SU-DHL-6 (cell line): ENCODE data around the gene MAST1.
A peak's percentile ranks its signal among the peaks of the same experiment; 100 is the strongest.

ENCODE experiments used
- H2AFZ ChIP-seq: fragments of 200-600 bp; sonication (generic); 2 replicates; pipeline ENCODE4 v1.6.1; 2014; ENCODE audit warnings: low read depth, mild to moderate bottlenecking, moderate library complexity, mixed read lengths, antibody characterized with exemption, low read length; ENCODE audit not compliant: severe bottlenecking
- H3F3A ChIP-seq: fragments of 200-600 bp; shearing (Covaris generic); 2 replicates; pipeline ENCODE4 v1.6.0; 2016; ENCODE audit warnings: antibody characterized with exemption, mild to moderate bottlenecking; ENCODE audit not compliant: insufficient read depth
- H3K27ac ChIP-seq: fragments of 200-600 bp; sonication (generic); 2 replicates; pipeline ENCODE4 v1.5.1; 2016; ENCODE audit warnings: low read depth, mild to moderate bottlenecking, low read length, moderate library complexity, mixed read lengths
- H3K27me3 ChIP-seq: fragments of 200-600 bp; sonication (generic), shearing (Covaris generic); 2 replicates; pipeline ENCODE4 v1.6.0; 2014; ENCODE audit warnings: mild to moderate bottlenecking, low read length
- H3K36me3 ChIP-seq: fragments of 200-600 bp; sonication (generic); 2 replicates; pipeline ENCODE4 v1.6.1; 2014; ENCODE audit warnings: mild to moderate bottlenecking, low read length, mixed read lengths
- H3K4me2 ChIP-seq: fragments of 300-600, 200-600 bp; shearing (Covaris generic), sonication (generic); 2 replicates; pipeline ENCODE4 v1.6.0; 2014; ENCODE audit warnings: low read length, low read depth, mild to moderate bottlenecking; ENCODE audit not compliant: poor library complexity, severe bottlenecking
- H3K4me3 ChIP-seq: fragments of 200-600 bp; sonication (generic); 2 replicates; pipeline ENCODE4 v1.5.1; 2014; ENCODE audit warnings: antibody characterized with exemption, low read length, mild to moderate bottlenecking, mixed read lengths; ENCODE audit not compliant: insufficient read depth, poor library complexity, severe bottlenecking
- H3K79me2 ChIP-seq: fragments of 200-600 bp; sonication (generic); 2 replicates; pipeline ENCODE4 v1.6.1; 2014; ENCODE audit warnings: mild to moderate bottlenecking, low read length, moderate library complexity; ENCODE audit not compliant: insufficient read depth
- H3K9ac ChIP-seq: fragments of 200-600 bp; sonication (generic); 2 replicates; pipeline ENCODE4 v1.7.0; 2014; ENCODE audit warnings: mild to moderate bottlenecking, low read length
- H3K9me2 ChIP-seq: fragments of 200-600 bp; sonication (generic); replicated peaks from 2 replicates; pipeline ENCODE4 v1.6.1; 2014; ENCODE audit warnings: low read length; ENCODE audit not compliant: insufficient read depth
- H3K9me3 ChIP-seq: fragments of 200-600 bp; sonication (generic); 2 replicates; pipeline ENCODE4 v1.6.1; 2014; ENCODE audit warnings: low read length, mixed read lengths; ENCODE audit not compliant: insufficient read depth
- H4K20me1 ChIP-seq: fragments of 200-600 bp; sonication (generic); 2 replicates; pipeline ENCODE4 v1.6.1; 2014; ENCODE audit warnings: low read depth, mild to moderate bottlenecking, antibody characterized with exemption, low read length, moderate library complexity, mixed read lengths
- EZH2phosphoT487 ChIP-seq: fragments of 200-600 bp; sonication (generic), shearing (Covaris generic); conservative IDR thresholded peaks from 2 replicates; pipeline ENCODE4 v1.6.1; 2018; ENCODE audit warnings: mild to moderate bottlenecking, antibody characterized with exemption, low read length, moderate library complexity, mixed read lengths
- TF ChIP-seq, protein P1 (sequence below): fragments of 200-600 bp; sonication (generic); IDR thresholded peaks from one replicate; pipeline ENCODE4 v1.5.1; 2017; ENCODE audit warnings: antibody characterized with exemption, mild to moderate bottlenecking, low read length, moderate library complexity; ENCODE audit not compliant: insufficient read depth, poor library complexity, severe bottlenecking

The MAST1 gene

DNA sequence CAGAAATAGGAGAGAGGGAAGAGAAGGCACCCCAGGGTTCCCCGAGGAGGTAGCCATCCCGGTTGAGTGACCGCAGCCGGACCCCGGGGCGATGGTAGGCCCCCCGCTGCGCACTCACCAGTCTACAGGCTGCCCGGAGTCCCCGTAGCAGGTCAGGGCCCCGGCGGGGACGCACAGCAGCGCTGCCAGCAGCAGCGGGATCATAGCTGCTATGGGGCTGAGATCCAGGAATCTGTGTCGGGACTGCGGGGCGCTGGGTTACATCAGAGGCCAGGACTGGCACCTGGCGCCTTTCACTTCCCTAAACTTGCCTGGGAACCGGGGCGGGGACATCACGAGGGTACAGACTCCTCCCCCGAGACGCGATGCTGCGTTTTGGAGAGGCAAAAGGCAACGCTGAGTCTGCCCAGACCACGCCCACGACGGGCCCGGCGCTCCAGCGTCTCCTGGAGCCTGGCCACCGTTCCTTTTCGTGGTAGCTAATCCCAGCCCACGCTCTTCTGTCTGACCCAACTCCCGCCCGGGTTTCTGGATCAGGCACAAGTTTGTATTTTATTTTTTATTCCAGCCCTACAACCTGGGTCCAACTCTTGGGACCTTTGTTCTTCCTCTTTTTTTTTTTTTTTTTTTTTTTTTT, 43.0 kb downstream of the MAST1 start, which contains the start of gene DNASE2:
Gene DNASE2 (minus strand): TSS at position 278 of the 637 bp plus-strand sequence. CDS start 74 bp downstream, at position 204.
- Histone ChIP-seq H3K4me3 (peak within 1 kb of the TSS; percentile 94), H3K9me2 (no peaks in the 10 kb centered on the region), H3K9me3 (peaks cover 13% of the 10 kb centered on the region; the same call in 1 of the 2 replicates), H3K27ac (peak within 1 kb of the TSS; percentile 71), H3K79me2 (peaks cover 6% of the 10 kb centered on the region; the same call in 1 of the 2 replicates), H3K9ac (peak within 1 kb of the TSS; percentile 90), H3K27me3 (no peaks in the 10 kb centered on the region), H4K20me1 (no peaks in the 10 kb centered on the region), H3K4me2 (peak within 1 kb of the TSS; percentile 65), H3F3A (peaks cover 6% of the 10 kb centered on the region; the same call in 1 of the 2 replicates), H2AFZ (peak within 1 kb of the TSS; percentile 90), H3K36me3 (no peaks in the 10 kb centered on the region)
- no peak for TF ChIP-seq EZH2phosphoT487
- TF ChIP-seq, protein P1, sequence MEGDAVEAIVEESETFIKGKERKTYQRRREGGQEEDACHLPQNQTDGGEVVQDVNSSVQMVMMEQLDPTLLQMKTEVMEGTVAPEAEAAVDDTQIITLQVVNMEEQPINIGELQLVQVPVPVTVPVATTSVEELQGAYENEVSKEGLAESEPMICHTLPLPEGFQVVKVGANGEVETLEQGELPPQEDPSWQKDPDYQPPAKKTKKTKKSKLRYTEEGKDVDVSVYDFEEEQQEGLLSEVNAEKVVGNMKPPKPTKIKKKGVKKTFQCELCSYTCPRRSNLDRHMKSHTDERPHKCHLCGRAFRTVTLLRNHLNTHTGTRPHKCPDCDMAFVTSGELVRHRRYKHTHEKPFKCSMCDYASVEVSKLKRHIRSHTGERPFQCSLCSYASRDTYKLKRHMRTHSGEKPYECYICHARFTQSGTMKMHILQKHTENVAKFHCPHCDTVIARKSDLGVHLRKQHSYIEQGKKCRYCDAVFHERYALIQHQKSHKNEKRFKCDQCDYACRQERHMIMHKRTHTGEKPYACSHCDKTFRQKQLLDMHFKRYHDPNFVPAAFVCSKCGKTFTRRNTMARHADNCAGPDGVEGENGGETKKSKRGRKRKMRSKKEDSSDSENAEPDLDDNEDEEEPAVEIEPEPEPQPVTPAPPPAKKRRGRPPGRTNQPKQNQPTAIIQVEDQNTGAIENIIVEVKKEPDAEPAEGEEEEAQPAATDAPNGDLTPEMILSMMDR, result no peak

DNA sequence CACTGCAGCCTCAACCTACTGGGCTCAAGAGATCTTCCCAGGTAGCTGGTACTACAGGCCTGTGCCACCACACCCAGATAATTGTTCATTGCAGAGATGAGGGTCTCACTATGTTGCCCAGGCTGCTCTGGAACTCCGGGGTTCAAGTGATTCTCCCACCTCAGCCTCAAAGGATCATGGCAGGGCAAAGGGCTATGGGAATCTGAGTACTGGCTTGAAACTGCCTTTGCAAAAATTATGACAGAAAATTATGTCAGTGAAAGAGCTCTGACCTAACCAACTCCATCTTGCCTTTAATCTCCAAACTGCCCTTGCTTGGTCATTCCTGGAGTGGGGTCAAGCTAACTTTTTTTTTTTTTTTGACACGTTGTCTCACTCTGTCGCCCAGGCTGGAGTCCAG, 44.3 kb downstream of the MAST1 start:
- Histone ChIP-seq H3K36me3 (no peaks in the 10 kb centered on the region), H3K27ac (no peak overlapping the region), H3F3A (peaks cover 6% of the 10 kb centered on the region; the same call in 1 of the 2 replicates), H3K9ac (no peak overlapping the region), H3K9me2 (no peaks in the 10 kb centered on the region), H3K9me3 (peaks cover 13% of the 10 kb centered on the region; the same call in 1 of the 2 replicates), H3K27me3 (no peaks in the 10 kb centered on the region), H4K20me1 (no peaks in the 10 kb centered on the region), H3K79me2 (peaks cover 6% of the 10 kb centered on the region; the same call in 1 of the 2 replicates), H3K4me3 (no peak overlapping the region), H3K4me2 (no peak overlapping the region), H2AFZ (no peak overlapping the region)
- no peak for TF ChIP-seq EZH2phosphoT487
- TF ChIP-seq, protein P1, result no peak

DNA sequence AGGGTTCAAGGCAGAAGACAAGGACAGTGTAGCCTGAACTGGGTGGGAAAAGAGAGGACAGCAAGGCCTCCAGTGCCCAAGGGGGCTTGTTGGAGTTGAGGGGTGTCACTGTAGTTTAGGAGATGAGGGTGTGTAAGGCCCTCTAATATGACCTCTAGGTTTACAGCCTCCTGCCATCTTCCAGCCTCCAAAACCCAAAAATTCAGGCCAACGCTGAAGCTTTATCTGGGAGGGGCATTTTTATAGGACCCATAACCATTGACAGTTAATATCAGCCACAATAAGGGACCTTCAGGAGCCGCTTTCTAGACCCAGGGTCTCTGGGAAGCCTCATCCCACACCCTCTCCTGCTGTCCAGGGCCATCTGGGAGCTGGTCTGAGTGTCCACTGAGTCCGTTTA, 45.9 kb downstream of the MAST1 start:
- no peak overlapping the region for H3K9ac ChIP-seq
- no peak overlapping the region for H3K27ac ChIP-seq
- no peaks in the 10 kb centered on the region for H4K20me1 ChIP-seq
- no peak overlapping the region for H3K4me3 ChIP-seq
- peaks cover 6% of the 10 kb centered on the region; the same call in 1 of the 2 replicates for H3F3A ChIP-seq
- no peaks in the 10 kb centered on the region for H3K9me2 ChIP-seq
- H3K4me2 ChIP-seq, result no peak overlapping the region
- H3K36me3 ChIP-seq, result no peaks in the 10 kb centered on the region
- TF ChIP-seq, protein P1, result no peak
- TF ChIP-seq EZH2phosphoT487, result no peak
- peaks cover 6% of the 10 kb centered on the region; the same call in 1 of the 2 replicates for H3K79me2 ChIP-seq
- no peaks in the 10 kb centered on the region for H3K27me3 ChIP-seq
- H3K9me3 ChIP-seq, result peaks cover 13% of the 10 kb centered on the region; the same call in 1 of the 2 replicates
- H2AFZ ChIP-seq, result no peak overlapping the region
